ENCODE measurements around the gene TPST2.
"Not testable (repeated sequence)": the region's sequence is repeated elsewhere in the genome, so short reads cannot be mapped to it uniquely, and the experiment has no call there.

TPST2 gene

DNA sequence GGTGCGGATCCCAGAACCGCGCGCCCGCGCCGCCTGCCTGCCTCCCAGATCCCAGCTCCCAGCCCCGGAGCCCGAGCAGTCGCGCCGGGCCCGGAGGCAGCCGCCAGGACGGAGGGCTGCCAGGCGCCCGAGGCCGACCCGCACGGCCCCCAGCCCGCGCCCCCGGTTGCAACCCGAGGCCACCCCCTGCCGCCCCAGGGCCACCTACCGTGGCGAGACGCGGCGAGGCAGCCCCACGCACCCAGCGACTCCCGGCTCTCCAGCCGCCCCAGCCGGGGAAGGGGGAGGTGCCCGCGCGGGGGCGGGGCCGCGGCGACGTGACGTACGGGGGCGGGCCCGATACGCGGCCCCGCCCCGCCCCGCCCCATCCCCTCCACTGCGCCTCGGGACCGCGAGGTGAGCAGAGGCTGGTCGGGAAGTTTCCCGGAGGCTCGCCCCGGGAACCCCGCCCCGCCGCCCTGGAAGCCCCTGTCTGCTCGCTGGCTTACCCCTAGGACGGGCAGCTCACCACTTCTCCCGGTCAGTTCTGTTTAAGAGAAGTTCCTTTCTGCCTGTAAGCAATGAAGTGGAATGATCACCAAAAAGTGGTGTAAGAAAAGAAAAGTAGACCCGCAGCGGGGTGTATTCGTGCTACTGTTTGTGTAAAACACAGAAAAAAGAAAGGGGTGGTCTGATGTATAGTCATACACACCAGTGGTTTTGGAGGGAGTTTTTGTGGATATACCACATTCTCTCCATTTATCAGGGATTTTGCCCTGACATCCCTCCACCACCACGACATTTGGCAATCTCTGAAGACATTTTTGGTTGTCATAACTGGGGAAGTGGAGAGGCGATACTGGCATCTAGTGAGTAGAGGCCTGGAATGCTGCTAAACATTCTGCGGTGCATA, at the start of gene TPST2:
Gene TPST2 (minus strand): TSS at position 288 of the 892 bp plus-strand sequence. CDS start 48,502 bp downstream, outside the sequence.
- DNase-seq, result peak; percentile 25

DNA sequence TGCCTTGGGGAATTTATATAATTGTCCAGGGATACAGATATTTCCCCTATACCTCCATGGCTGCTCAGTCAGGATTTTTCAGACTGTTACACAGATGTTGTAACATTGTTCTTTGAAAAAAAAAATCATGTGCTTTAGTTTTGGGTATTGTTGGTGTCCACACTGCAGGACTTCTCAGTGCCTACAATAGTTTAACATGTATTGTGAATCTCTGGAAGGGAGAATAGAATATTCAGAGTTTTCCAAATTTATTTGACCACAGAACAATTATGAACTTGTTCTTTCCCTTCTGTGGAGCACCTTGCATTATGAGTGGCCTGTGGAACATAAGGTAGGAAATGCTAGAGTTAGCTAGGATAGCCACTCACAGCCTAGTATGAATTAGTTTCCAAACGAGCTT, 46.4 kb upstream of the TPST2 start:
- no peak for DNase-seq

DNA sequence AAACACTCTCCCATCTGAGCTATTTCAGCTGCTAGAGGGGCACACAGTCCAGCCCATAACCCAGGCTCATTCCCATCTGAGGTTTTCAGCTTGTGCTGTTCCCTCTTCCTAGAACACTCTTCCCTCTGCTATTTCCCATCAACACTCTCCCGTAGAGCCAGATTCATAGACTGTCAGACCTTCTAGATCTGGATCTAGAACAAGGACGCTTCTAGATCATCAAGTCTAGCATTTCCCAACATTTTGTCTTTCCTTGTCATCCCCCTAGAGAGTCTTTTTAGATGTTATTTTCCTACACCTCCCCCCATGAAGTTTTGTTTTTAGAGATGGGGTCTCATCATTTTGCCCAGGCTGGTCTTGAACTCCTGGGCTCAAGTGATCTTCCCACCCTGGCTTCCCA, 45.2 kb upstream of the TPST2 start:
- DNase-seq, result no peak

DNA sequence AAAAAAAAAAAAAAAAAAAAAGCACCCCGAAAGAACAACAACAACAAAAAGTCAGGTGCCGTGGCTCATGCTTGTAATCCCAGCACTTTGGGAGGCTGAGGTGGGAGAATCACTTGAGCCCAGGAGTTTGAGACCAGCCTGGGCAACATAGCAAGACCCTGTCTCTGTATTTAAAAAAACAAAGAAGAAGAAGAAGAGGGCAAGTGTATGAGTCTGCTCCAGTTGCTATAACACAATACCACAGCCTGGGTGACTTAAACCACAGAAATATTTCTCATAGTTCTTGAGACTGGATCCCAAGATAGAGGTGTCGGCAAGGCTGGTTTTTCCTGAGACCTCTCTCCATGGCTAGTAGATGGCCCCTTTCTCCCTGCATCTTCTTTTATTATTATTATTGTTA, 44.3 kb upstream of the TPST2 start:
- no peak for DNase-seq

DNA sequence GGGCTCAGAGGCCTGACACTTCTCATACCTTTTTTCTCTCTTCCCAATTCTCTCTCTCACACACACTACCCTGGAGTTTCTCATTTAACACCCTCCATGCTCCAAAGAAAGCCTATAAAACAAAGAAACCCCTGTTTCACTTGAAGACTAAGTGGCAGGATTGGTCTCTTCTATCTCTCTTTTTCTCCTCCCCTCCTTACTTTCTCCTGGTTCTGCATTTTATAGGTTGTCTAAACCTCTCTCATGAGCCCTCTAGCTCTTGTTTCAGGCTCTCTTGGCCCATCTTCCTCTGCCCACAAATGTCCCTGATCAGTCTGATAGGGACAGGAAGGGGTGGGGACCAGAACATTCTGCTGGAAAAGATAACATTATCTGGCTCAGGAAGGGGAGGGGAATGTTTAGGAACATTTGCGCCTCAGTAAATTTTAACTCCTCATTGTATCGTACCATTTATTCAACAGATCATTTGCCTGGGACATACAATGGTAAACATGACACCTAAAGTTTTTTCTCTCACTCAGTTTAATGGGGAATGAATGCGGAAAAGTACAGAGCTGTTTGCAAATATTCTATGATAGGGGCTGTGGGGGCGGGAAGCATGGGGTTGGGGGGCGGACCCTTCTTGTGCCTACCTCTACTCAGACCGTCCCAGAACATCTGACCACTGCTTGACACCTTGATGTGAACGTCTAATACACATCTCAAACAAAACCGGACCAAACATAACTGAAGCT, 42.7 kb upstream of the TPST2 start:
- DNase-seq, result no peak

DNA sequence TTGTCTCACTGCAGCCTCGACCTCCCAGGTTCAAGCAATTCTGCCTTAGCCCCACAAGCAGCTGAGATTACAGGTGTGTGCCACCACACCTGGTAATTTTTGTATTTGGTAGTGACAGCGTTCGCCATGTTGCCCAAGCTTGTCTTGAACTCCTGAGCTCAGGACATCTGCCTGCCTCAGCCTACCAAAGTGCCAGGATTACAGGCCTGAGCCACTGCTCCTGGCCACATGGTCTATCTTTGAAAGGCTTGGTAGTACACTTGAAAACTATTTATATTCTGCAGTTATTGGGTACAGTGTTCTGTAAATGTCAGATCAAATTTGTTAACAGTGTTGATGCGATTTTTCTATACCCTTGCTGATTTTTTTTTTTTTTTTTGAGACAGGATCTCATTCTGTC, 41.4 kb upstream of the TPST2 start:
- DNase-seq, result no peak

DNA sequence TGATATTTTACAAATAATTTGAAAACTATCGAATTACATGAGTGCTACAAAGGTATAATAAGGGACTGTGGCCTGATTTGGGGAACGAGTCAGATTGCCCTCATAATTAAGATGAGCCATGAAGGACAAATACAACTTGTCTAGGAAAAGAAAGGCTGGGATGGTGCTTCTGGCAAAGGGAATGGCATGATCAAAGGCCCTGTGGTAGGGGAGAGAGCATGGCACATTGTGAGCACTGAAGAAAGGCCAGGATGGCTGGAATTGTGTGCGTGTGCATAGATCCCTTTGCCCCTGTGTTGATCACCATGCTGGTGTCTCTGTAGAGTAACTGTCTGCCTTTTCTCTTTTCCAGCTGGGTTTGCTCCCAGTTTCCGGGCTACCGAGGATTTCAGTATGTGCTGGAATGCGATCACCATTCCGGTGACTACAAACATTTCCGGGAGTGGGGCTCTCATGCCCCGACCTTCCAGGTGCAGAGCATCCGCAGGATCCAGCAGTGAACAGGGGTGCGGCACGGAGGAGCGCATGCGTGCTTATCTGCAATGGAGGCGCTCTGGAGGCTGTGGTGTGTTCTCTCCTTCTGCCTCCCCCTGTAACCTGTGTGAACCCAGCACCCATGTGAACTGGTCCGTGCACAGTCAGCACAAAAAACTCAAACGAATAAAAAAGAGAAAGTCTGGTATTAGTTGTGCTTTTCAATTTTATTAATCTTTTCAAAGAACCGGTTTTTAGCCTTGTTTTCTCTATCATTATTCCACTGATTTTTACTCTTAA, 40.2 kb upstream of the TPST2 start:
- no peak for DNase-seq

DNA sequence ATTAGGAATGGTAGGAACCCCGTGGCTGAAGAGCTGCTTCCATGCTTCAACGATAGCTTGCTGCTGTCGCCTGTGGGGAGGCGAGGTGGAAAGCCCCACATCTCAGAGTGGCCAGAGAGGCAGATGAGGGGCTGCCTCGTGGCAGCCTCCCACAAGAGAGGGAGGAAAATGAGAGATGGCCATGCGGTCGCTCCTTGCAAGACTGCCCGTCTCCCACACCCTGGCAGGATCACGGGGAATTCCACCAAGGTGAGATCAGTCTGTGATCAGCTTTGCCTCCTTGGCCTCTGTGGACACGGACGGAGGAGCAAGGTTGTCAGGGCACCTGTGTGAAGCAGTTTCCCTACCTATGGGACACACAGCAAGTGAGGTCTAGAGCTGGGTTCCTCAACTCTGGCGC, 34.9 kb upstream of the TPST2 start:
- DNase-seq, result no peak

DNA sequence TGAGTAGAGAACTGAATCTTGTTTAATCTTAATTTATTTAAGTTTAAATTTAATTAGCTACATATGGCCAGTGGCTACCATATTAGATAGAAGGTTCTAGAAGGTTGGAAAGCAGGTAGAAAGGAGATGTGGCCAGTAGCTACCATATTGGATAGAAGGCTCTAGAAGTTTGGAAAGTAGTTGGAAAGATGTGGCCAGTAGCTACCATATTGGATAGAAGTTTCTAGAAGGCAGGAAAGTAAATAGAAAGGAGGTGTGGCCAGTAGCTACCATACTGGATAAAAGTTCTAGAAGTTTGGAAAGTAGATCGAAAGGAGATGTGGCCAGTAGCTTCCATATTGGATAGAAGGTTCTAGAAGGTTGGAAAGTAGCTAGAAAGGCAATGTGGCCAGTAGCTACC, 34.1 kb upstream of the TPST2 start:
- no peak for DNase-seq

DNA sequence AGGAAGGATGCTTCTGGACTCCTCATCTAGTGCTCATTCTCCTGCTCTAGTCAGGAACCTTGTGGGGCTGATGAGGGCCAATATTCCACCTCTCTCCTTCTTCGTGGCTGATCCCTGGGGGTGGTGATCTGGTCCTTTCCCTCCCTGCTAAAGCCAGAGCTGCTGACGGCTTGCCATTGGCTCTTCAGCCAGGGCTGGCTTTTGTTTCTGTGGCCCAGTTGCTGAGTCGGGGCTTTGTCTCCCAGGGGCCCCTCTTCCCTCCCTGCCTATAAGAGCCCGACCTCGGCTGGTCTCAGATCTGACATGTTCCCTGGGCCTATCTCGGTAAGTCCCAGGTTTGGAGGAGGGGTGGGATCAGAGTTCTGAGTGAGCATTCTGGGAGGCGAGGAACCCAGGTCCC, 31.7 kb upstream of the TPST2 start, which contains the start of gene CRYBA4:
Gene CRYBA4 (plus strand): TSS at position 301 of the 400 bp plus-strand sequence. CDS start 634 bp downstream, outside the sequence.
- DNase-seq, result no peak

DNA sequence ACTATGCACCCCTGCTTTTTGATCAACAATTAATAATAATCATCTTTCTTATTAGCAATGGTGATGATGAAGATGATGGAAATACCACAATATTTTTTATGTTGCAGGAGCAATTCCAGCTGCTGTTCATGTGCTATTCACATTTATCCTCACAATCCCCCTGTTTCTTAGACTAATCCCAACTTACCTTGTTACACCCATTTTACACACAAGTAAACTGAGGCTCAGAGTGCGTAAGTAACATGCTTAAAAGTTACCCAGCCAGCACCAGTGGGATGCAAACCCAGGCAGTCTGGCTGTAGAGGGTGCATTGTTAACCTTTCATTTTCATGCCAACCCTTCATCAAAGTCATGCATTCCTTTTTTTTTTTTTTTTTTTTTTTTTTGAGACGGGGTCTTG, 30.3 kb upstream of the TPST2 start:
- no peak for DNase-seq

DNA sequence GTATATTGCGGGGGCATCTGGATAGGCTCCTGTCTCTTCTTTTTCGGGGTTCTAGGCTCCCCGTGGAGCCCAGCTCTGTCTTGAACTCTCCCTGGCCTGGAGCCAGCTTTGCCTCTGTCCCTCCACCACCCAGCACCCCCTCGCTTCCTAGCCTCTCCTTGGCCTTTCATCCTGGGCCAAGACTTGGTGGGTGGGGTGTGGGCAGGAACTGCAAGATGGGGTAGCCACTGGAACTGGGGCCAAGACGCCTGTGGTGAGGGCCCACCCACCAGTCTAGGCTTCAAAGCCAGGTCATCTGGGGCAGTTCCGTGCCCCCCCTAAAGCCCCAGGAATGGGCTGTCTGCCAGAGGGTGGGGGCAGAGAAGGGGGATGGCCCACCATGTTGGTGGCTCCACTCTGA, 29.6 kb upstream of the TPST2 start:
- no peak for DNase-seq

DNA sequence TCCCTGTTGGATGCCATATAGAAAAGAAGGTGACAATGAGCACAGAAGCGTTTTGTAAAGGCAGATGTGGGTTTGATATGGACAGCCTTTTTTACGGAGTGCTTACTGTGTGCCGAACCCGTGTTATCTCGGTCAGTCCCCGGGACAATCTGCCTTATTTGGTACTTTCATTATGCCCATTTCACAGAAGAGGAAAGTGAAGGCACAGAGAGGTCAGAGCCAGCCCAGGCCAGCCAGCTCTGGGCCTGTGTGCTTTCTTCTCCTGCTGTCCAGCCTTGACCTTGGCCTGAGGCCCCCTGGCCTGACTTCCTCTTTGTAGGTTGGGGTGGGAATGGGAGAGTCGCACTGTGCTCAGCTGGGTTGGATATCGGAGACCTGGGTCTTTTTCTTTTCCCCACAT, 28.5 kb upstream of the TPST2 start:
- DNase-seq, result no peak

DNA sequence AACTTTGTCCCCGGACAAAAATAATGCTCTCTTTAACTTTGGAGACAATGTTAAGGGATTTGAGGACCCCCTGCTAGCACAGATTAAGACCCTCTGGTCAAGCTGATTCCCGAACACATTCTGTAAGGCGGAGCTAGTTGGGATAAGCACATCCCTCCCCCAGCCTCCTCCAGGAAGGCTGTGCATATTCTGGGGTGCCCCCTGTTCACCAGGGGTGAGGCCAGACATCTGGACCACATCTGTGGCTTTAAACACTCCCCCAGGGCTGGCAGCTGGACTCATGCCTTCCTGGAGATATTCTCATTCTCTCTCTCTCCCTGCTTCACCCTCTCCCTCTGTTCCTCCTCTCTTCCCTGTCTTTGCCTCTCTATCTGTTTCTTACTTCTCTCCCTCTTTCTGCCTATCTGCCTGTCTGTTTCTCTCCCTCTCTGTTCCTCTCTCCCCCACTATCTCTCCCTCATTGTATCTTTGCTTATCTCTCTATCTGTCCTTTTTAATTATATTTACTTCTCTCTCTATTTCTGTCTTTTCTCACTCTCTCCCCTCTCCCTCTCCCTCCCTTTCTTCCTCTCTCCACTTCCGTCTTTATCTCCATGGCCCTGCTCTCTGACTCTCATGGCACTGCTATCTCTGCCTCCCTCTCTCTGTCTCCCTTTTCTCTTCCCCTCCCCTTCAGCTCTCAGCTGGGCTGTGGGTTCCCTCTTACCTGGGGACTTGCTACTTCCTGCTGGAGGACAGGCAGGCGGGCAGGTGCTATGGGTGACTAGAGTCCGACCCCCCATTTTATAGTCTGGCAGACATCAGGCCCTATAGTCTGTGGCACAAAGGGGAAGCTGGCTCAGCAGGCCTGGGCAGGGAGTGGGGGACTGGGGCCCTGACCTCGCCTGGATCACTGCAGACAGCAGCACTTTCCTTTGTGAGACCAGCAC, 27.6 kb upstream of the TPST2 start, which contains the start of gene CRYBB1:
Gene CRYBB1 (minus strand): TSS at position 757 of the 929 bp plus-strand sequence. CDS start 1,708 bp downstream, outside the sequence.
- DNase-seq, result no peak

DNA sequence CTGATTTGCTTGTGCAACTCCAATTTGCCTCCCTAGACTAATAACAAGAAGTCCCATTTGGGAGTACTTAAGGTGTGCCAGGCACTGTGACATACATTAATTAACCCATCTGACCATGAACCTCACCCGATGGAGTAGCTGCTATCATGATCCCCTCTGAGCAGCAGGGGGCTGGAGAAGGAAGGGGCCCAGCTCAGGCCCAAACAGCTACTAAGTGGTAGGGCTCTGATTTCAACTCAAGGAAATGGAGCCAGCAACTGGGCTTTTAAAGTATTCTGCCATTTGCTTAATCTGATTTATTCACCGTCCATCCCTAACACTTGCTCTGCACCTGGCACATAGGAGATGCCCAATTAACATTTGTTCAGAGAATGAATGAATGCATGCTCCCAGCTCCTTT, 26.7 kb upstream of the TPST2 start:
- DNase-seq, result no peak

DNA sequence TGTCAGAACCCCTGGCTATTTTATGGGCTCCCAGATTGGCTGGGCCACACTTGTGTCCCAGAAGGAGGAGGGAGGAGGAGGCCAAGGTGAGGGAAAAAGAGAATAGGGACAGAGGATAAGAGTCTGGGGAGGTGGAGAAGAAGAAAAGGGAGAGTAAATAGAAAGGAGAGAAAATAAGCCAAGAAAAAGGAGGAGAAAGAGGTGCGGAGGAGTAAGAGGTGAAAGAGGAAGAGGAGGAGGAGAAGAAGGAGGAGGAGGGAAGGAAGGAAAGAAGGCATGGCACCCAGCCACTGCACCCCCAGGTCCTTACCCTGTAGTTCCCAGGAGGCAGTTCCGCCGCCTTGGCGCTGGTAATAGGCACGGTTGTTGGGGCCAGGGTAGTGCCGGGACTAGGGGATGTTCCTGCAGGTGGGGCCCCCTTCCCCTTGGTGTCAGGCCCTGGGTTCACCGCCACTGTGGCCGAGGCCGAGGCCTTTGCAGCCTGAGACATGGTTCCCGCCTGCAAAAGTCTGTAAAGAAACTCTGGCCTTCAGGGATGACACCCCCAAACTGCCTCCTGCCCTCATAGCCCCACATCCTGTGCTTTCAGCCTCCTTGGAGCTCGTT, 26.0 kb upstream of the TPST2 start:
- no peak for DNase-seq

DNA sequence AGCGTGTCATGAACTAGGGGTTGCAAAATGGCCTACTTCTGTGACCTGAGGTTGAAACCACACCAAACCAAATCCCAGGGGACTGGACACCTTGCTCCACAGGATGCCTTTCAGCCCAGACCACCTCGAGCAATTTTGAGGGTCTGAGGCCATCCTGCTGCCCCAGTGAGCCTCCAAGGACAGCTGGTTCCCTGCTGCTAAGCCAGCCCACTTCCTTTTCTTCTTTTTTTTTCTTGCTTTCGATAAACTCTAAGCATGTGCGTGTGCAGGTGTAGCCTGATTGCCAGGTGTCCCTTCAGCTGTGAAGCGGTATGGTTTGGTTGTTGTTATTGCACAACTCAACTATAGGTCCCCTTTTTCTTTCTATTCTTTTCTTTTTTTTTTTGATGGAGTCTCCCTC, 25.2 kb upstream of the TPST2 start:
- DNase-seq, result no peak

DNA sequence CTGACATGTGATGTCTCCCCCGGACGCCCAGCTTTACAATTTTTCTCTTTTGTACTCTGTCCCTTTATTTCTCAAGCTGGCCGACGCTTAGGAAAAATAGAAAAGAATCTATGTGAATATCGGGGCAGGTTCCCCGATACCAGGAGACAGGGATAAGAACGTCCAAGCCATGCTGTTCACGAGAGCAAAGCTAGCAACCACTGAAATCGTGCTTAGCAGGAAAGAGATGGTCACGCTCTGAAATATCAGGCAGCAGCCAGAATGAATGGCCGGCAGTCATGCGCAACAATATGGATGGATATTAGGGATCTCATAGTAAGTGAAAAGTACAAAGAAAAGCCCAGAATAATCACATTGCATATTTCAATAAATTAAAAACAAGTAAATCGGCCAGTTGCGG, 24.4 kb upstream of the TPST2 start:
- no peak for DNase-seq

DNA sequence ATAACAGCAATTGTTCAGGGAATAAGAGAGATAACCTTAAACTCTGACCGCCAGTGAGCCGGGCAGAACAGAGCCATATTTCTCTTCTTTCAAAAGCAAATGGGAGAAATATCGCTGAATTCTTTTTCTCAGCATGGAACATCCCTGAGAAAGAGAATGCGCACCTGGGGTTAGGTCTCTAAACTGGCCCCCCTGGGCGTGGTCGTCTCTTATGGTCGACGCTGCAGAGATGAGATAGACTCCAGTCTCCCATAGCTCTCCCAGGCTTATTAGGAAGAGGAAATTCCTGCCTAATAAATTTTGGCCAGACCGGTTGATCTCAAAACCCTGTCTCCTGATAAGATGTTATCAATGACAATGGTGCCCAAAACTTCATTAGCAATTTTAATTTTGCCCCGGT, 23.8 kb upstream of the TPST2 start:
- not testable (repeated sequence) for DNase-seq

DNA sequence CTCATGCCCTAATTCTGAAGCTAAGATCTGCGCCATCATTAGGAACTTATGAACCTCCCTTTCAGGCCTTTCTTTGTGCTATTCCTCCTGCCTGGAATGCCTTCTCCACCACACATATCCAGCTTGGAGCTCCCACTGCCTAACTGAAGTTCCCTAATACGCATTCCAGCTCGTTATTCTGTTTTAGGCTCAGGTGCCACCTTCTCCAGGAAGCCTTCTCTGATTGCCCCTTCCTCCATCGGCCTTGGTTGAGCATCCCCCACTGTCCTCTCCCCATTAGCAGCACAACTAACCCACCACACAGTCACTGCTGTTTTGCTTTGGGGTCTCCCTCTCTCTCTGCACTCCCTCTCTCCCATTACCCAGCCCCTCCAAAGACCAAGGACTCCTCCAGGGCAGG, 22.7 kb upstream of the TPST2 start:
- no peak for DNase-seq

DNA sequence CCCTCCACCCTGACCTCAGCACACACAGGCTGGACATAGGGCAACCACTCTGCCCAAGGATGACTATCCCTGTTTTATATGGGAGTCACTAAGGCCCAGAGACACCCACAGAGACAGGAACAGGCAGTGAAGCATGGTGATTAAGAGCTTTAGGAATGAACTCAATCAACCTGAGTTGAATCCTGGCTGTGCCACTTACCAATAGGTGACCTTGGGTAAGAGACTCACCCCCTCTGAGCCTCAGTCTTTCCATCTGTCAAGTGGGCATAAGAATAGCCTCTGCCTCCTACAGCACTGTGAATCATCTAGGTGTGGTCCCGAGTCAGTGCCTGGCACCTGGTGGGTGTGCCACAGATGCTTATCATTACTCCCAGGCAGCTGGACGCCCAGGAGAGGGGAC, 21.1 kb upstream of the TPST2 start:
- DNase-seq, result no peak

Measured in NCI-H446 treated with DMSO at 0.1 percent for 48 hours (cell line).